Measurements from ENCODE around the gene POLRMT.

The POLRMT gene

GRCh38 chr19:644363-644762, 11.0 kb upstream of the POLRMT start:
- DNase-seq (ENCODE audit: extremely low read depth, low read depth) = no peak
- TF ChIP-seq CTCF (IDR thresholded peaks at IDR 0.05; ENCODE audit: low read depth, low read length) = no peak

GRCh38 chr19:643736-644135, 10.4 kb upstream of the POLRMT start:
- no peak for DNase-seq (ENCODE audit: extremely low read depth, low read depth)
- TF ChIP-seq CTCF (IDR thresholded peaks at IDR 0.05; ENCODE audit: low read depth, low read length) = no peak

- no peak for TF ChIP-seq CTCF (IDR thresholded peaks at IDR 0.05; ENCODE audit: low read depth, low read length)
- no peak for DNase-seq (ENCODE audit: extremely low read depth, low read depth)
Observed at GRCh38 chr19:642767-643727, 9.7 kb upstream of the POLRMT start.

DNA sequence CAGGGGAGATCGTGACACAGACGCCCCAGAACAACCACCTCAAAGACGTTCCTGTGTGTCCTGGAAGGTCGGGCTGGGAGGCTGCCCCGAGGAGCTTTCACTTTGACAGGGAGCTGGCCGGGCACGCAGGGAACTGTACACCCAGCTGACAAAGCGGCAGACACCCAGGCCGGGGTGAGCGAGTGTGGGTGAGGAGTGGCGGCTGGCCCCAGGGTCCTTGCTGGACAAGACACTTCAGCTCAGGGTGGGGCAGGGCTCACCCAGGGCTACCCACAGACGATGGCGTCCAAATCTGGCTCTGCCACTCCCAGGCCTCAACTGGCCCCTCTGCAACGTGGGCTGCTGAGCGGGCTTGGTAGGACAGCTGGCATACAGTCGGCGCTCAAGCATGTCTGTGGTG, 8.4 kb upstream of the POLRMT start:
- no peak for DNase-seq (ENCODE audit: extremely low read depth, low read depth)
- no peak for TF ChIP-seq CTCF (IDR thresholded peaks at IDR 0.05; ENCODE audit: low read depth, low read length)

DNA sequence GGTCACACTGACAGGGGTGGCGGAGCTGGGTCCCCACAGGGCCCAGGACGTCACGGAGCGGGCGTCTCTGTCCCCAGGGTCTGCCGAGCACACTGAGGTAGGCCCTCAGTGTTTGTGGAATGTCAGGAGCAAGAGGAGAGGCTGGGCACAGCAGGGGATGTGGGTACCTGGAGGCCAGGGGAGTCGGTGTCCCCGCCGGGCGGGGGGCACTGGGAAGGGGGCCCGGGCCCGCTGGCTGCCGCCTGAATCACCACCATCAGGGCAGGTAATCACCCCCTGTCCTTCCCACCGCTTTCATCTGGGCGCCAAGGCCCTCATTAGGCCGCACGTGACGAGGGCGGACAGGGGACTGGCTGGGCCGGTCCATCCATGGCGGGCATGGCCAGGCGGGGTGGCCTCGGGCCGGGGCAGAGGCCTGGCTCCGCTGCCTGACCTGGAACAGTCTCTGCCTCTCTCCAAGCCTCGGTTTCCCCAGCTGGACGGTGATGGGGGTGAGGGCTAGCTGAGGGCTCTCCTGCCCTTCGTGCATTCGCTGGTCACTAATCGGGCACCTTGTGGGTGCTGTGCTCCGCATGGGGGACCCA, 7.4 kb upstream of the POLRMT start:
- no peak for TF ChIP-seq CTCF (IDR thresholded peaks at IDR 0.05; ENCODE audit: low read depth, low read length)
- no peak for DNase-seq (ENCODE audit: extremely low read depth, low read depth)

GRCh38 chr19:640161-640558, 6.8 kb upstream of the POLRMT start:
- TF ChIP-seq CTCF (IDR thresholded peaks at IDR 0.05; ENCODE audit: low read depth, low read length) = no peak
- no peak for DNase-seq (ENCODE audit: extremely low read depth, low read depth)

All from AG09319 (cell line).